HepG2 (cell line): ENCODE data around the gene CHCHD1. TPM values are rescaled to one million over a fixed set of nuclear protein-coding genes. Genes with fewer than 3 reads are reported as not detected.

ENCODE experiments used
- ATAC-seq: fragments of 200-7000 bp; cut with Tn5 transposase; 3 replicates; pipeline ENCODE4 v1.9.1; 2020; ENCODE audit warnings: mild to moderate bottlenecking, moderate library complexity
- BruUV-seq: library from RNA; stranded (reverse); fragments of 400-500 nt; replicated peaks from 2 replicates; lab custom pipeline; 2021; lab: Mats Ljungman, UMichigan
- CTCF ChIA-PET: fragments of 300-600 bp; formaldehyde crosslinking; extraction: SDS; loops from one replicate; lab custom pipeline; 2021; ENCODE audit warnings: low total read pairs, inconsistent platforms, low intra/inter-chr PET ratio; lab: Yijun Ruan, JAX
- POLR2A ChIA-PET: fragments of 350-600 bp; sonication (Branson Sonifier 250); formaldehyde crosslinking; loops from one replicate; lab custom pipeline; 2020; ENCODE audit warnings: antibody characterized with exemption, inconsistent platforms; lab: Yijun Ruan, JAX
- DNase-seq: peaks from one replicate; pipeline ENCODE4 v3.0.0-alpha.2; 2015; ENCODE audit warnings: low spot score
- FAIRE-seq: peaks from 3 replicates; lab custom pipeline; 2011; peaks lifted over from hg19 to GRCh38; lab: Jason Lieb, UNC
- H2AFZ ChIP-seq: one replicate; pipeline ENCODE4 v1.6.1; 2011; ENCODE audit warnings: low read length, inconsistent platforms
- H3K27ac ChIP-seq: fragments of 300-600 bp; 3 replicates; pipeline ENCODE4 v1.8.0; 2011; ENCODE audit warnings: mixed run types, mild to moderate bottlenecking, mixed read lengths, low read length, inconsistent platforms; ENCODE audit not compliant: insufficient read depth; ENCODE audit errors: extremely low read length
- H3K27me3 ChIP-seq, 2 experiments: fragments of 200-600 bp in 1 of 2; 2 replicates in 1 of 2; 3 replicates in 1 of 2; pipeline versions ENCODE4 v1.6.0 to v1.8.0; 2011; ENCODE audit warnings: low read length in 2 of 2, mild to moderate bottlenecking in 2 of 2, moderate library complexity in 2 of 2, inconsistent platforms in 1 of 2; ENCODE audit not compliant: insufficient read depth in 2 of 2, control insufficient read depth in 1 of 2
- H3K36me3 ChIP-seq, 2 experiments: fragments of 200-600 bp in 1 of 2; replicated peaks in 1 of 2; 2 replicates in 1 of 2; 3 replicates in 1 of 2; pipeline versions ENCODE4 v1.5.1 to v1.8.0; 2011; ENCODE audit warnings: low read length in 2 of 2, inconsistent platforms in 1 of 2; ENCODE audit not compliant: insufficient read depth in 2 of 2, control insufficient read depth in 1 of 2
- H3K4me1 ChIP-seq: 2 replicates; pipeline ENCODE4 v1.5.1; 2012; ENCODE audit warnings: low read length, inconsistent platforms; ENCODE audit not compliant: insufficient read depth
- H3K4me2 ChIP-seq: 2 replicates; pipeline ENCODE4 v1.6.0; 2011; ENCODE audit warnings: low read depth, low read length, inconsistent platforms
- H3K4me3 ChIP-seq, 3 experiments: fragments of 200-600 bp in 1 of 3; sonication (generic), shearing (Covaris generic) in 1 of 3; replicated peaks in 1 of 3; 2 replicates each; pipeline ENCODE4 v1.5.1; 2011 to 2016; ENCODE audit warnings: low read length in 3 of 3, inconsistent platforms in 2 of 3, low read depth in 2 of 3, mild to moderate bottlenecking in 2 of 3, control low read depth in 1 of 3, mixed read lengths in 1 of 3; ENCODE audit not compliant: insufficient read depth in 1 of 3
- H3K79me2 ChIP-seq: one replicate; pipeline ENCODE4 v1.6.1; 2011; ENCODE audit warnings: low read length, inconsistent platforms; ENCODE audit not compliant: insufficient read depth
- H3K9ac ChIP-seq: 2 replicates; pipeline ENCODE4 v1.6.0; 2011; ENCODE audit warnings: mild to moderate bottlenecking, low read depth, low read length, inconsistent platforms; ENCODE audit not compliant: insufficient read depth
- H3K9me3 ChIP-seq: 2 replicates; pipeline ENCODE4 v1.5.1; 2012; ENCODE audit warnings: mild to moderate bottlenecking, low read length
- H4K20me1 ChIP-seq: 2 replicates; pipeline ENCODE4 v1.6.0; 2011; ENCODE audit warnings: inconsistent platforms, mild to moderate bottlenecking, low read length, moderate library complexity; ENCODE audit not compliant: insufficient read depth
- CHD2 ChIP-seq: IDR thresholded peaks from 2 replicates; pipeline ENCODE4 v1.6.1; 2011; ENCODE audit warnings: low read depth, low read length, improper control_type of control experiment
- ESRRA ChIP-seq: sonication (generic); formaldehyde crosslinking; IDR thresholded peaks from 2 replicates; pipeline ENCODE4 v1.5.1; 2020; ENCODE audit warnings: mild to moderate bottlenecking, low read depth, missing genetic modification reagents
- FOXJ3 ChIP-seq: sonication (generic); formaldehyde crosslinking; IDR thresholded peaks from 2 replicates; pipeline ENCODE4 v1.4.0; 2020; ENCODE audit warnings: missing genetic modification reagents, mild to moderate bottlenecking, borderline replicate concordance
- HNRNPLL ChIP-seq: fragments of 200-400 bp; formaldehyde crosslinking; IDR thresholded peaks from 2 replicates; pipeline ENCODE4 v1.6.1; 2017; ENCODE audit warnings: mild to moderate bottlenecking, low read depth, low read length; ENCODE audit not compliant: poor library complexity, severe bottlenecking
- HOXD1 ChIP-seq: sonication (generic); formaldehyde crosslinking; IDR thresholded peaks from 2 replicates; pipeline ENCODE4 v1.5.0; 2020; ENCODE audit warnings: missing genetic modification reagents
- PAF1 ChIP-seq: IDR thresholded peaks from 2 replicates; pipeline ENCODE4 v1.6.1; 2016; ENCODE audit warnings: missing genetic modification reagents, missing compliant biosample characterization
- POLR2AphosphoS5 ChIP-seq: IDR thresholded peaks from 2 replicates; pipeline ENCODE4 v1.6.1; 2012; ENCODE audit warnings: low read depth, low read length
- SIN3B ChIP-seq: fragments of 150-350 bp; IDR thresholded peaks from 2 replicates; pipeline ENCODE4 v1.6.1; 2014; ENCODE audit warnings: low read length
- SMYD3 ChIP-seq: sonication (generic); formaldehyde crosslinking; IDR thresholded peaks from 2 replicates; pipeline ENCODE4 v1.8.1; 2023; ENCODE audit warnings: mild to moderate bottlenecking, missing genetic modification reagents
- SNAPC5 ChIP-seq: sonication (generic); formaldehyde crosslinking; IDR thresholded peaks from 2 replicates; pipeline ENCODE4 v1.8.1; 2023; ENCODE audit warnings: mild to moderate bottlenecking, missing genetic modification reagents, borderline replicate concordance
- TRIM22 ChIP-seq: fragments of 450-650 bp; IDR thresholded peaks from 2 replicates; pipeline ENCODE4 v1.6.1; 2017
- ZKSCAN1 ChIP-seq: fragments of 150-350 bp; IDR thresholded peaks from 2 replicates; pipeline ENCODE4 v1.6.1; 2014; ENCODE audit warnings: low read length
- ZNF383 ChIP-seq: sonication (generic); formaldehyde crosslinking; IDR thresholded peaks from 2 replicates; pipeline ENCODE4 v1.4.0; 2020; ENCODE audit warnings: missing genetic modification reagents, mild to moderate bottlenecking, borderline replicate concordance
- ZNF768 ChIP-seq: sonication (generic); formaldehyde crosslinking; IDR thresholded peaks from 2 replicates; pipeline ENCODE4 v1.4.0; 2020; ENCODE audit warnings: missing genetic modification reagents
- ZNF792 ChIP-seq: IDR thresholded peaks from 2 replicates; pipeline ENCODE4 v1.6.1; 2016
- WGBS: methylation state at CpG from one replicate; pipeline ENCODE4 v1.1.6; 2017; ENCODE audit warnings: low lambda C conversion rate; 5-methylcytosine and 5-hydroxymethylcytosine counted together
- in situ Hi-C: cut with HindIII; loops from 2 replicates; pipeline ENCODE4 v1.10.0; 2017; ENCODE audit warnings: low pct_unique_long_range_greater_than_20kb; ENCODE audit not compliant: extremely low pct_ligation_motif_present
- intact Hi-C: fragments of 100-400 bp; cut with micrococcal nuclease; formaldehyde crosslinking; loops from one replicate; pipeline ENCODE4 v1.10.0; 2022; ENCODE audit not compliant: unreplicated experiment
- polyA plus RNA-seq, 8 experiments: library from polyadenylated mRNA; depleted of rRNA in 3 of 8; stranded (reverse) in 7 of 8; unstranded in 1 of 8; fragments of >200 nt; fragmentation: Illumina TruSeq in 4 of 8; extraction: Trizol in 4 of 8; gene quantifications; 2 replicates each; pipeline versions ENCODE4 v1.2.1 to v1.2.3, GENCODE V29; 2011 to 2016; ENCODE audit warnings: low read depth in 4 of 8, missing spikeins in 1 of 8, mixed read lengths in 1 of 8; ENCODE audit not compliant: insufficient read depth in 1 of 8
- total RNA-seq, 5 experiments: library from RNA; depleted of rRNA; stranded (reverse); fragments of >200 nt; fragmentation: Illumina TruSeq; extraction: Trizol; gene quantifications; 2 replicates each; pipeline ENCODE4 v1.2.3, GENCODE V29; 2016; ENCODE audit warnings: low read depth in 1 of 5
- TF ChIP-seq, protein P1 (sequence below): sonication (generic); formaldehyde crosslinking; IDR thresholded peaks from 2 replicates; pipeline ENCODE4 v1.5.0; 2020; ENCODE audit warnings: missing genetic modification reagents

Gene CHCHD1
- total and polyA plus RNA-seq, 2 of the 13 experiments (the other 11 are each of a cell fraction or from before 2014, with no cell fraction given) = 36.9 to 71.2 TPM

DNA sequence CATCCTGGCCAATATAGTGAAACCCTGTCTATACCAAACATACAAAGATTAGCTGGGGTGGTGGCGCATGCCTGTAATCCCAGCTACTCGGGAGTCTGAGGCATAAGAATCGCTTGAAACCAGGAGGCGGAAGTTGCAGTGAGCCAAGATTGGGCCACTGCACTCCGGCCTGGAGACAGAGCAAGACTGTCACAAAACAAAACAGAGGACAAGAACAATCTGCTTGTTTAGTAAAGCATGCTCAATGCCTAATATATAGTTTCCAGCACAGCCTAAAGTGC is 39.5 kb upstream of the CHCHD1 start:
- Histone ChIP-seq H3K36me3 (peaks cover 1 to 14% of the 10 kb centered on the region in 2 experiments; a peak in 2 of 5 replicates), H3K27me3 (no peaks in the 10 kb centered on the region; a peak in 1 of 5 replicates), H3K9ac (no peak overlapping the region), H2AFZ (no peak overlapping the region), H3K4me3 (no peak overlapping the region), H3K79me2 (peaks cover 40% of the 10 kb centered on the region), H3K4me2 (0 out of 2 replicates have a peak overlapping the region, but pooled peaks have one; percentile 72), H3K4me1 (peaks cover 35% of the 10 kb centered on the region), H3K27ac (no peak overlapping the region), H3K9me3 (no peaks in the 10 kb centered on the region), H4K20me1 (no peaks in the 10 kb centered on the region)
- ChIA-PET CTCF (no interaction called here), POLR2A (interaction anchor here (1.7 to 5.4 kb wide), 3 partner anchors 12 to 98 kb away, joined by 7 to 85 read pairs (median 15); no protein-coding TSS in a partner anchor)
- no peak for FAIRE-seq
- WGBS = 100% methylated on average over 5 of the region's 5 CpGs
- no peak for DNase-seq
- intact Hi-C loops (no loop called here), in situ Hi-C loops (no loop called here)
- 0 out of 2 replicates have a peak, but pooled peaks have one; percentile 22 for TF ChIP-seq ZNF768 (CRISPR knock-in tag)
- TF ChIP-seq HOXD1 = no peak
- 0 out of 2 replicates have a peak, but pooled peaks have one; percentile 8 for TF ChIP-seq POLR2AphosphoS5
- TF ChIP-seq SIN3B = no peak
- no peak for TF ChIP-seq CHD2
- BruUV-seq = no TSS peak
- no peak for ATAC-seq

DNA sequence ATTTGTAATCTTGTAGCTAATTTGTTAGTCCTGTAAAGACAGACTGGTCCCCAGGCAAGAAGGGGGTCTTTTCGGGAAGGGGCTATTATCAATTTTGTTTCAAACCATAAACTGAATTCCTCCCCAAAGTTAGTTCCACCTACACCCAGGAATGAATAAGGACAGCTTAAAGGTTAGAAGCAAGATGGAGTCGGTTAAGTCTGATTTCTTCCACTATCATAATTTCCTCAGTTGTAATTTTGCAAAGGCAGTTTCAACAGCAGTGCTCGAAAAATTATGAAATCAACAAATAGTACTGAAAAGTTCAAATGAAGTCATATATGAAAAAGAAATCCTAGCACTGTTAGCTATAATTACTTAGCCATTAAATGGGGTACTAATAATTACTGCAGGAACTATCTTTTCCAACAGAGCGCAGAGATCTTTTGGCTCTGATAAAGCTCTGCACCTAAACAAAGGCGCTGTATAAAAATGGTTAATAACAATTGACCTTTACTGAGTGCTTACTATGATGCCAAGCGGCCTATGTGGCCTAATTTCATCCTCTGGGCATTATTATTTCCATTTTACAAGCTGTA is 38.4 kb upstream of the CHCHD1 start:
- peaks cover 1 to 14% of the 10 kb centered on the region in 2 experiments; a peak in 2 of 5 replicates for H3K36me3 ChIP-seq
- H2AFZ ChIP-seq = no peak overlapping the region
- peaks cover 40% of the 10 kb centered on the region for H3K79me2 ChIP-seq
- H3K4me1 ChIP-seq = peaks cover 35% of the 10 kb centered on the region
- no peak for FAIRE-seq
- H3K27ac ChIP-seq = peak overlapping the region; percentile 92
- H3K27me3 ChIP-seq = no peaks in the 10 kb centered on the region; a peak in 1 of 5 replicates
- DNase-seq = no peak
- H3K4me2 ChIP-seq = peak overlapping the region; percentile 72
- no peaks in the 10 kb centered on the region for H4K20me1 ChIP-seq
- intact Hi-C loops = no loop called here
- peak overlapping the region; percentile 96 for H3K9ac ChIP-seq
- ATAC-seq = no peak
- in situ Hi-C loops = no loop called here
- BruUV-seq = TSS peak; percentile 97
- ChIA-PET POLR2A (interaction anchor here (0.6 to 5.4 kb wide), 10 partner anchors 13 to 330 kb away, joined by 3 to 85 read pairs (median 6); partner anchors contain the start of genes CHCHD1 and PPP3CB), CTCF (no interaction called here)
- H3K9me3 ChIP-seq = no peaks in the 10 kb centered on the region
- WGBS = 31% methylated on average over 6 of the region's 6 CpGs
- peak overlapping the region; percentile 79 to 99 (median 98) for H3K4me3 ChIP-seq
- TF ChIP-seq HNRNPLL = no peak
- TF ChIP-seq, protein P1, sequence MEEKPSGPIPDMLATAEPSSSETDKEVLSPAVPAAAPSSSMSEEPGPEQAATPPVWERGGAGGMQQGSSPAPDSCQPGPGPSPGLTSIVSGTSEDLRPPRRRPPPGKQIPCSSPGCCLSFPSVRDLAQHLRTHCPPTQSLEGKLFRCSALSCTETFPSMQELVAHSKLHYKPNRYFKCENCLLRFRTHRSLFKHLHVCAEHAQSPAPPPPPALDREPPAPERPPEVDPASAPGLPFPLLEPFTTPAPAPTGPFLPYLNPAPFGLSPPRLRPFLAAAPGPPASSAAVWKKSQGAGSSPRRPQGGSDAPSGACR (CRISPR knock-in tag) = no peak
- TF ChIP-seq SNAPC5 (CRISPR knock-in tag) = no peak
- TF ChIP-seq PAF1 = 0 out of 2 replicates have a peak, but pooled peaks have one; percentile 12
- no peak for TF ChIP-seq FOXJ3 (CRISPR knock-in tag)
- 0 out of 2 replicates have a peak, but pooled peaks have one; percentile 37 for TF ChIP-seq SMYD3 (CRISPR knock-in tag)
- no peak for TF ChIP-seq TRIM22
- no peak for TF ChIP-seq ZKSCAN1
- 0 out of 2 replicates have a peak, but pooled peaks have one; percentile 3 for TF ChIP-seq ESRRA (CRISPR knock-in tag)
- 0 out of 2 replicates have a peak, but pooled peaks have one; percentile 3 for TF ChIP-seq ZNF383
- no peak for TF ChIP-seq ZNF792
